ENCODE data around the gene UBE2G1.

DNA sequence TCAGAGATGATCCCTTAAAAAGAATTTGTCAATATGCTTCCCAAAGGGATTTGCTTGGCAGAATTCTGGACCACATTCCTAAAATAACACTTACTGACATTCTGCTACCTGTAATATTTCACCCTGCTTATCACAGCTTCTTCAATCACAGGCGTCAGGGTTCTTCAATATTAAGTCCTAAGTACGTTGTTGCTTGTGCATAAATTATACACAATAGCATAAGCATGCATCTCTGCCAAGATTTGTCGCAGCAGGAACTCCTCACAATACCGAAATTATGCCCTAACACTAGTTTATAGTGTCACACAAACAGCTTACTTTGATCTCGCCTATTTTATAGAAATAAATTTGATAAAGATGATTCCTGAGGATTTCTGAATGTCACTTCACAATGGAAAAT is 48.9 kb downstream of the UBE2G1 start:
- no peak for TF ChIP-seq EZH2 (IDR thresholded peaks at IDR 0.05)
- TF ChIP-seq, protein P1, sequence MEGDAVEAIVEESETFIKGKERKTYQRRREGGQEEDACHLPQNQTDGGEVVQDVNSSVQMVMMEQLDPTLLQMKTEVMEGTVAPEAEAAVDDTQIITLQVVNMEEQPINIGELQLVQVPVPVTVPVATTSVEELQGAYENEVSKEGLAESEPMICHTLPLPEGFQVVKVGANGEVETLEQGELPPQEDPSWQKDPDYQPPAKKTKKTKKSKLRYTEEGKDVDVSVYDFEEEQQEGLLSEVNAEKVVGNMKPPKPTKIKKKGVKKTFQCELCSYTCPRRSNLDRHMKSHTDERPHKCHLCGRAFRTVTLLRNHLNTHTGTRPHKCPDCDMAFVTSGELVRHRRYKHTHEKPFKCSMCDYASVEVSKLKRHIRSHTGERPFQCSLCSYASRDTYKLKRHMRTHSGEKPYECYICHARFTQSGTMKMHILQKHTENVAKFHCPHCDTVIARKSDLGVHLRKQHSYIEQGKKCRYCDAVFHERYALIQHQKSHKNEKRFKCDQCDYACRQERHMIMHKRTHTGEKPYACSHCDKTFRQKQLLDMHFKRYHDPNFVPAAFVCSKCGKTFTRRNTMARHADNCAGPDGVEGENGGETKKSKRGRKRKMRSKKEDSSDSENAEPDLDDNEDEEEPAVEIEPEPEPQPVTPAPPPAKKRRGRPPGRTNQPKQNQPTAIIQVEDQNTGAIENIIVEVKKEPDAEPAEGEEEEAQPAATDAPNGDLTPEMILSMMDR (IDR thresholded peaks at IDR 0.05) = no peak
- TF ChIP-seq EZH2phosphoT487 (IDR thresholded peaks at IDR 0.05) = no peak

All from neural progenitor cell (in vitro differentiated cells).